IMR-90 (cell line): Measurements from ENCODE around the gene CGRRF1. TPM values are rescaled to one million over a fixed set of nuclear protein-coding genes. Genes with fewer than 3 reads are reported as not detected.

Experiments
- ATAC-seq: fragments of 200-7000 bp; cut with Tn5 transposase; 2 replicates; pipeline ENCODE4 v1.9.1; 2020; ENCODE audit warnings: low read depth, mild to moderate bottlenecking, moderate library complexity
- BruUV-seq: library from RNA; stranded (reverse); fragments of 400-500 nt; replicated peaks from 2 replicates; lab custom pipeline; 2021; lab: Mats Ljungman, UMichigan
- CTCF ChIA-PET: fragments of 300-600 bp; formaldehyde crosslinking; extraction: SDS; loops from one replicate; lab custom pipeline; 2021; ENCODE audit warnings: antibody characterized with exemption; lab: Yijun Ruan, JAX
- POLR2A ChIA-PET: fragments of 300-600 bp; sonication (Branson Sonifier 250); formaldehyde crosslinking; loops from one replicate; lab custom pipeline; 2022; ENCODE audit warnings: antibody characterized with exemption; ENCODE audit not compliant: unreplicated experiment; lab: Charles Lee
- DNase-seq: peaks from one replicate; pipeline ENCODE4 v3.0.0; 2013
- H2AFZ ChIP-seq: replicated peaks from 2 replicates; pipeline ENCODE3; 2013; ENCODE audit warnings: low read length, mild to moderate bottlenecking; ENCODE audit not compliant: poor library complexity
- H2AK5ac ChIP-seq: 2 replicates; pipeline ENCODE4 v1.6.1; 2013; ENCODE audit warnings: low read depth, low read length, inconsistent platforms
- H2AK9ac ChIP-seq: replicated peaks from 2 replicates; pipeline ENCODE3; 2013; ENCODE audit warnings: mild to moderate bottlenecking, low read depth, low read length, moderate library complexity; ENCODE audit not compliant: poor library complexity
- H2BK120ac ChIP-seq: 2 replicates; pipeline ENCODE4 v1.6.1; 2013; ENCODE audit warnings: low read depth, low read length, inconsistent platforms
- H2BK15ac ChIP-seq: 3 replicates; pipeline ENCODE4 v1.6.1; 2013; ENCODE audit warnings: low read depth, low read length, inconsistent platforms
- H2BK20ac ChIP-seq: 2 replicates; pipeline ENCODE4 v1.6.1; 2013; ENCODE audit warnings: low read depth, mild to moderate bottlenecking, inconsistent platforms, low read length, moderate library complexity
- H2BK5ac ChIP-seq: 2 replicates; pipeline ENCODE4 v1.6.1; 2013; ENCODE audit warnings: mild to moderate bottlenecking, low read depth, low read length, inconsistent platforms; ENCODE audit not compliant: poor library complexity, severe bottlenecking
- H3K14ac ChIP-seq: replicated peaks from 2 replicates; pipeline ENCODE4 v1.6.1; 2013; ENCODE audit warnings: low read depth, low read length, inconsistent platforms
- H3K18ac ChIP-seq: 2 replicates; pipeline ENCODE4 v1.6.1; 2013; ENCODE audit warnings: low read depth, low read length, control low read depth
- H3K23ac ChIP-seq: 2 replicates; pipeline ENCODE4 v1.6.1; 2013; ENCODE audit warnings: low read depth, low read length, inconsistent platforms
- H3K27ac ChIP-seq: 2 replicates; pipeline ENCODE4 v1.5.1; 2013; ENCODE audit warnings: mild to moderate bottlenecking, control low read depth, low read length; ENCODE audit not compliant: insufficient read depth
- H3K27me3 ChIP-seq: 2 replicates; pipeline ENCODE4 v1.6.1; 2013; ENCODE audit warnings: low read length; ENCODE audit not compliant: control insufficient read depth, insufficient read depth
- H3K36me3 ChIP-seq: 2 replicates; pipeline ENCODE4 v1.6.1; 2013; ENCODE audit warnings: low read length, mixed read lengths; ENCODE audit not compliant: control insufficient read depth, insufficient read depth
- H3K4ac ChIP-seq: 2 replicates; pipeline ENCODE4 v1.6.1; 2013; ENCODE audit warnings: low read depth, low read length, inconsistent platforms
- H3K4me1 ChIP-seq: 2 replicates; pipeline ENCODE4 v1.6.1; 2013; ENCODE audit warnings: low read length, mixed read lengths; ENCODE audit not compliant: control insufficient read depth, insufficient read depth
- H3K4me2 ChIP-seq: 2 replicates; pipeline ENCODE4 v1.6.1; 2013; ENCODE audit warnings: low read depth, mild to moderate bottlenecking, control low read depth, low read length, moderate library complexity
- H3K4me3 ChIP-seq: 2 replicates; pipeline ENCODE4 v1.5.1; 2013; ENCODE audit warnings: low read depth, mild to moderate bottlenecking, control low read depth, low read length, moderate library complexity; ENCODE audit not compliant: insufficient read depth
- H3K56ac ChIP-seq: 2 replicates; pipeline ENCODE4 v1.6.1; 2013; ENCODE audit warnings: low read length, inconsistent platforms; ENCODE audit not compliant: insufficient read depth; ENCODE audit errors: extremely low read depth
- H3K79me1 ChIP-seq, 2 experiments: 2 replicates each; pipeline ENCODE4 v1.6.1; 2013; ENCODE audit warnings: low read length in 2 of 2, inconsistent platforms in 1 of 2, low read depth in 1 of 2
- H3K9ac ChIP-seq: 2 replicates; pipeline ENCODE4 v1.6.1; 2013; ENCODE audit warnings: low read depth, low read length, control low read depth
- H3K9me1 ChIP-seq: 2 replicates; pipeline ENCODE4 v1.6.1; 2013; ENCODE audit warnings: low read length, inconsistent platforms; ENCODE audit not compliant: insufficient read depth
- H3K9me3 ChIP-seq: 2 replicates; pipeline ENCODE4 v1.6.1; 2013; ENCODE audit warnings: low read length; ENCODE audit not compliant: control insufficient read depth, insufficient read depth
- H4K20me1 ChIP-seq: 2 replicates; pipeline ENCODE4 v1.6.1; 2013; ENCODE audit warnings: low read length, inconsistent platforms; ENCODE audit not compliant: insufficient read depth
- H4K5ac ChIP-seq: 2 replicates; pipeline ENCODE4 v1.6.1; 2013; ENCODE audit warnings: mild to moderate bottlenecking, low read depth, low read length, control low read depth
- H4K8ac ChIP-seq, 2 experiments: 2 replicates each; pipeline ENCODE4 v1.6.1; 2013; ENCODE audit warnings: low read depth in 2 of 2, low read length in 2 of 2, control low read depth in 1 of 2, inconsistent platforms in 1 of 2
- H4K91ac ChIP-seq: 2 replicates; pipeline ENCODE4 v1.6.1; 2013; ENCODE audit warnings: low read depth, low read length, inconsistent platforms; ENCODE audit not compliant: insufficient read depth
- CEBPB ChIP-seq: IDR thresholded peaks from 2 replicates; pipeline ENCODE4 v1.6.1; 2012; ENCODE audit warnings: low read depth, low read length, improper control_type of control experiment
- MAFK ChIP-seq: IDR thresholded peaks from 2 replicates; pipeline ENCODE4 v1.6.1; 2012; ENCODE audit warnings: low read depth, low read length, improper control_type of control experiment
- MAZ ChIP-seq: IDR thresholded peaks from 2 replicates; pipeline ENCODE4 v1.6.1; 2012; ENCODE audit warnings: low read depth, mild to moderate bottlenecking, low read length, improper control_type of control experiment, moderate library complexity, borderline replicate concordance
- MXI1 ChIP-seq: IDR thresholded peaks from 2 replicates; pipeline ENCODE4 v1.6.1; 2012; ENCODE audit warnings: low read depth, mild to moderate bottlenecking, low read length, moderate library complexity, borderline replicate concordance
- RFX5 ChIP-seq: IDR thresholded peaks from 2 replicates; pipeline ENCODE4 v1.8.0; 2012; ENCODE audit warnings: low read depth, mild to moderate bottlenecking, low read length, moderate library complexity
- WGBS, 2 experiments: methylation state at CpG; one replicate each; pipeline versions ENCODE4 v1.1.5 to v1.1.7; 2013; ENCODE audit warnings: missing lambda C conversion rate in 2 of 2; ENCODE audit not compliant: insufficient read length in 1 of 2; ENCODE audit errors: extremely low coverage in 2 of 2; 5-methylcytosine and 5-hydroxymethylcytosine counted together
- dilution Hi-C: fragments of 300-500 bp; cut with HindIII; formaldehyde crosslinking; loops from one replicate; pipeline ENCODE4 v1.14.3; 2018; ENCODE audit warnings: low sequenced_read_pairs; ENCODE audit not compliant: unreplicated experiment
- in situ Hi-C: fragments of 300-500 bp; cut with MboI; formaldehyde crosslinking; loops from 3 replicates; pipeline ENCODE4 v1.14.3; 2019; ENCODE audit warnings: low sequenced_read_pairs, inconsistent platforms, mixed read lengths
- intact Hi-C: fragments of 100-400 bp; cut with micrococcal nuclease; formaldehyde crosslinking; loops from 2 replicates; pipeline ENCODE4 v1.10.0; 2022
- polyA plus RNA-seq, 3 experiments: library from polyadenylated mRNA; depleted of rRNA; stranded (reverse); fragments of >200 nt; gene quantifications; 2 replicates each; pipeline ENCODE4 v1.2.3, GENCODE V29; 2012; ENCODE audit warnings: low replicate concordance in 1 of 3
- total RNA-seq: library from RNA; depleted of rRNA; stranded (reverse); fragments of >200 nt; gene quantifications from 2 replicates; pipeline ENCODE4 v1.2.3, GENCODE V29; 2012

Gene CGRRF1
- total and polyA plus RNA-seq, 2 of the 4 experiments (the other 2 are of a cell fraction) = 6.0 to 13.8 TPM

DNA sequence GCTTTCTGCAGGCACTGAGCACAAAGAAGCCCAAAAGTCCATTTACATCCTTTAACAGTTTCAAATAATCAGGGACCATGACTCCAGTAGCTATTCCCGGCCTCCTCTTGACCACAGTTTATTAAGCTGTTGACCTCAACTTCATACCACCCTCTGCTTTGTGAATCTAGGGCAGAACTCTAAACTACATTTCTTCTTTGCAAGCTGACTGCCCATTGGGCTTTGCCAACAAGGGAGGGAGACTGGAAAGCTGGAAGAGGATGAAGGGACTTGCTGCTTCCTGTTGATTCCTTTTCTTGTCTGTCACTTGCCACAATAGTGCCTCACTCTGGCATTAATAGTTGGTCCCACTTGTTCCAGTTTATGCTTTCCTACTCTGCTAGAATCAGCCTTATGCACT lies 2.7 kb downstream of the CGRRF1 start:
- no peak for DNase-seq
- BruUV-seq = no TSS peak
- H3K4me2 ChIP-seq = no peak overlapping the region
- no peak for ATAC-seq
- no peak overlapping the region for H3K56ac ChIP-seq
- H2BK15ac ChIP-seq = no peak overlapping the region
- 0 out of 2 replicates have a peak, but pooled peaks cover 1% of the 10 kb centered on the region for H3K36me3 ChIP-seq
- H3K79me1 ChIP-seq = peaks cover 27 to 48% of the 10 kb centered on the region in 2 experiments
- no peak overlapping the region for H2AFZ ChIP-seq
- no peak overlapping the region for H2AK9ac ChIP-seq
- no peak overlapping the region for H3K4me3 ChIP-seq
- dilution Hi-C loops = no loop called here
- ChIA-PET CTCF (interaction anchor here (0.5 kb wide), 1 partner anchor 15 kb away, joined by 4 read pairs; no protein-coding TSS in a partner anchor), POLR2A (no interaction called here)
- H3K4ac ChIP-seq = no peak overlapping the region
- no peak overlapping the region for H4K8ac ChIP-seq
- no peaks in the 10 kb centered on the region for H3K9me3 ChIP-seq
- H3K14ac ChIP-seq = no peak overlapping the region
- WGBS, 2 experiments = no CpG with 5 or more reads among the region's 1 CpG
- no peak overlapping the region for H3K27ac ChIP-seq
- H4K5ac ChIP-seq = no peak overlapping the region
- H3K4me1 ChIP-seq = peaks cover 2% of the 10 kb centered on the region; the same call in 1 of the 2 replicates
- H3K9me1 ChIP-seq = 0 out of 2 replicates have a peak, but pooled peaks cover 3% of the 10 kb centered on the region
- no peaks in the 10 kb centered on the region for H3K27me3 ChIP-seq
- intact Hi-C loops = no loop called here
- no peak overlapping the region for H3K18ac ChIP-seq
- H2AK5ac ChIP-seq = no peak overlapping the region
- H3K23ac ChIP-seq = peak overlapping the region; percentile 60; the same call in 1 of the 2 replicates
- no peak overlapping the region for H2BK20ac ChIP-seq
- H2BK120ac ChIP-seq = no peak overlapping the region
- H4K91ac ChIP-seq = no peak overlapping the region
- TF ChIP-seq MXI1 = no peak
- no peak for TF ChIP-seq MAZ
- TF ChIP-seq CEBPB = no peak
- no peak for TF ChIP-seq RFX5
- TF ChIP-seq MAFK = no peak
- in situ Hi-C loops = no loop called here
- no peak overlapping the region for H2BK5ac ChIP-seq
- H3K9ac ChIP-seq = no peak overlapping the region
- H4K20me1 ChIP-seq = no peaks in the 10 kb centered on the region
